Stimulated activated CD8-positive, alpha-beta memory T cell treated with anti-CD3 and anti-CD28 coated beads, Interleukin-15, amount 100 ng/mL, for 24 hours (primary cell): ENCODE data around the gene TMCC1.

Source experiments
- DNase-seq: peaks from one replicate; pipeline ENCODE4 v3.0.0-alpha.2; 2020; ENCODE audit warnings: low read depth

The TMCC1 gene

DNA sequence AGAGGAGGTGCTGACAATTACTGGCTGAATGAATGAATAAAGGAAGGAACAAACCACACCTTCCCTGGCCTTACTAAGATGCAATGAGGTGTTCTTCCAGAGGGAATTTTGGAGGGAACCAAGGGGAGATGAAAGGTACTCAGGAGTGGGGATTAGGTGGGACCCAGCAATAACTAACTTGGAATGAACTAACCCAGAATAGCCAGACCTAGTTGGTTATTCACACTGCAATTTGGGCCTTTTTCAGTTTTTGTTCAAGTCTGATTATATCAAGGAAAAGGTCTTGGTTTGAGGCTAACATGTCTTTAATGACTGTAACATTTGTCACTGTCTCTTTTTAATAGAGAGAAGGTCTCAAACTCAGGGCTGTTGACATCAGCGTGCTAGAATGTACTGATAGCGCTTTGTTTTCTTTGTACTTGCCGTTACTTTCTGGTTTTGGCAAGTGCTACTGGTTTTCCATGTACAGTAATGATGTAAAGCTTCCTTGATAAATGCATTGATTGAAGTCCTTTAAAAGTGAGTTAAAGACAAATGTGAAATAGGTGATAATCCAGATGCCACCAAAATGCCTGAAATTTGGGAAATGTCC lies 283.8 kb downstream of the TMCC1 start:
- DNase-seq, result no peak

DNA sequence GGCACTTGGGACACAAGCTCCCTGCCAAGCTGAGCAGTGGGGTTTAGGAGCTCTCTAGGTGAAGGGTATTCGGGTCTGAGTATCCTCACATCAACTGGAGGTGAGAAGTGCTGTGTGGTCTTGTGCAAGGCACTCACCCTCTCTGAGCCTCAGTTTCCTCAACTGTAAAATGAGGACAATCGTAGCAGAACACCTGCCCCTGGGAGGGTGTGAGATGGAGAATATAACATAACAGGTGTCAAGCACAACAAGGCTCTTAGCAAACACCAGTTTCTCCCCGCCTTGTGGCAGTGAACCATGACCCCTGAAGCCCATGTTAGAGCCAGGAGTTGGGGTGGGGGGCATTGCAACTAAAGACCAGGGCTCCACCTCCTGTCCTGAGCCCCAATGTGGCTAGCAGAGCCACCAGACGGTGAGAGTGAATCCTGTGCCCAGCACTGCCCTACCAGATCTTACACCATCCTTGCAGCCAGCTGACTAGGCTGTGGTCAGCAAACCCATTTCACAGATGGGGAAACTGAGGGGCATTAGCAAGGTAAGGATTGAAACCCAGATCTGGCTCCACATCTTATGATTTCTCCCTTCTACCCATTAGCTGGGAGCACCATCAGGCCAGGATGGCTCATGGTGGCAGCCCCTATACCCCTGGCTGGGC lies 284.4 kb downstream of the TMCC1 start:
- DNase-seq, result no peak

DNA sequence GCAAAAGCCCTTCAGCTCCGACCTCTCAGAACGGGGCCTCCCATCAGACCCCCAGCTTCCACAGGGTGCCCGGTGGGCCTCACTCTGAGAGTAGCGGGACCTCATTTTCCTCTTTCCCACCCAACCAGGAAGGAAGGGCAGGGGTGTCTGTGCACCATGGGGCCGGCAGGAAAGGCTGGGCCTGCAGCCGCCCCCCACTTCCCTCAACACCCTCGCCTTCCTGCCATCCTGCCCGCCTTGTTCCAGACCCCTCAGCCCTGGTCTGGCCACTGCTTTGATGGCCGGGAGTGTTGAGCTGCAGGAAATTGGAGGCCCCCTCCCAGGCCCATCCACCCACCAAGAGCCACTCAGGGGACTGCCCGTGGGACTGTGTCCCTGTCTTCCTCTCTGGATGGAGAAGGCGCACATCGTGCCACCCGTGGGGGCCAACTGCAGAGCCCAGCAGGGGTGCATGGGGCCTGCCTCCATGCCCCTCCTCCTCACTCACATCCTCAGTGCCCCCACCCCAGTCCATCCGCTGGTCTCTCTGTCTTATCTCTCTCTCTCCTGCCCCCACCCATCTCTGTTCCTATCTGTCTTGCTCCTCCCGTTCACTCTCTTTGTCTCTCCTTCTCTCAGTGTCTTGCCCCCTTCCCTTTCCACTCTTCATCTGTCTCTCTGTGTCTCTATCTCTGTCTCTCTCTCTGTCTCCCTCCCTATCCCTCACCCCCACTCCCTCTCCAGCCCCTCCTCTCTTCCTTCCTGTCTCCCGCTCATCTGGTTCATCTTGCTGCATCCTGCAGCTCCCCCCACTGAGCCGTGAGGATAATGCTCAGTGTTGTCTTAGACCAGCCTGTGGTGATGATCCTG lies 285.2 kb downstream of the TMCC1 start:
- DNase-seq, result no peak

DNA sequence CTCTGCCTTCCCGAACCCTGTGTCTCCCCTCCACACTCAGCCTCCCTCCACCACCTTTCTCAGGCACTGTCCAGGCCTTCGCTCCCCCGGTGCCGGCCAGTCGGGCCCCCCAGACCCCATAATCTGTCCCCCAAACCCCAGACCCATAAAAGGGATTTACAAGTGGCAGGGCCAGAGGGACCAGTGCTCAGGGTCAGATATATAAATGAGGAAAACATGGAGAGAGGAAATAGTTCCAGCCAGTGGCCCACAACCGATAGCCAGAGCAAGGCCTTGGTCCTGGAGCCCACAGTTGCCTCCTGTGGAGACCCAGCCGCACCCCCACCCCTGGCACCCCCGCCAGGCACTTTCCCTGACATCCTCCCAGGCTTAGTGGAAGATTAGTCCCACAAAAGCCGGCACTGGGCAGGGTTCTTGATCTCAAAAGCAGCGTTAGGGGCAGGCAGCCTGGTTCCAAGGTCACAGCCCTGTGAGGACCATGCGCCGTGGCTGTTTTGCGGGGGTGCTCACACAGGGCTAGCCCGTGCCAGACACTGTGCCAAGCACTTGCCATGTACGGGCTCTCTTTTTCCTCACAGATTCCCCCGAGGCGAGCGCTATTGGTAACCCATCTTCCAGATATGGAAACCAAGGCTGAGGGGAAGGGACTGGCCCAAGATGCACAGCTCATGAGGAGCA lies 286.0 kb downstream of the TMCC1 start:
- no peak for DNase-seq

DNA sequence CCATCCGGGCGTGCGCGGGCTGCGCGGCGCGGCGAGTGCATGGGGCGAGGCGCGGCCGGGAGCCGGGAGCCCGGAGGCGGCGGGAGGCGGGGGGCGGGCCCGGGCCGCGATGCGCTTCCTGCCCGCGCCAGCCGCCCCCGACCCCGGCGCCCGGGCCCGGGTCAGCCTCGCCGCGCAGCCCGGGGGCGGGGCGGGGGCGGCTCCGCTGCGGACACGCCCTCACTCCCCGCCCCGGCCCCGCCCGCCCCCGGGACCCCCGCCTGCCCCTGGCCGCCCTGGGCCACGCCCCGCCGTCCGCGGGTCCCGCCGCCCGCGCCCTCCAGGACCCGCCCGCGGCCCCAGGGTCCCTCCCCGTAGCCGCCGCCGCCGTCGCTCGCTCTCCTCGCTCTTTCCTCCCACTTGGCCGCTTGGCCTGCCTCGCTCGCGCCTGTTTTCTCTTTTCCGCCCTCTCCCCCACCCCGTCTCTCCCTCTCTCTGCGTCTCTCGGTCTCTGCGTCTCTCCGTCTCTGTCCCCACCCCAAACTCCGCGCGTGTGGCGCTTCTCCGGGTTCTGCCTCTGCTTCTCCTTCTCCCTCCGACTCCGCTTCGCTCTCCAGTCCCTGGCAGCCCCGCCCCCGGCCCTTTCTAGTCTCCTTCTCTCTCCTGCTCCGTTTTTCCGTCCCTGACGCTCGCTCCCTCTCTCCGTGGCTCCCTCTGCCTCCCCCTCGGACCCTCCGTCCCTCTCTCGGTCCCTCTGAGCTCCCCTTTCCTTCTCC lies 286.7 kb downstream of the TMCC1 start, which contains the start of gene PLXND1:
PLXND1 (minus strand) TSS at position 41 of the 755 bp plus-strand sequence; CDS start at position 4, 37 bp downstream.
- no peak for DNase-seq

DNA sequence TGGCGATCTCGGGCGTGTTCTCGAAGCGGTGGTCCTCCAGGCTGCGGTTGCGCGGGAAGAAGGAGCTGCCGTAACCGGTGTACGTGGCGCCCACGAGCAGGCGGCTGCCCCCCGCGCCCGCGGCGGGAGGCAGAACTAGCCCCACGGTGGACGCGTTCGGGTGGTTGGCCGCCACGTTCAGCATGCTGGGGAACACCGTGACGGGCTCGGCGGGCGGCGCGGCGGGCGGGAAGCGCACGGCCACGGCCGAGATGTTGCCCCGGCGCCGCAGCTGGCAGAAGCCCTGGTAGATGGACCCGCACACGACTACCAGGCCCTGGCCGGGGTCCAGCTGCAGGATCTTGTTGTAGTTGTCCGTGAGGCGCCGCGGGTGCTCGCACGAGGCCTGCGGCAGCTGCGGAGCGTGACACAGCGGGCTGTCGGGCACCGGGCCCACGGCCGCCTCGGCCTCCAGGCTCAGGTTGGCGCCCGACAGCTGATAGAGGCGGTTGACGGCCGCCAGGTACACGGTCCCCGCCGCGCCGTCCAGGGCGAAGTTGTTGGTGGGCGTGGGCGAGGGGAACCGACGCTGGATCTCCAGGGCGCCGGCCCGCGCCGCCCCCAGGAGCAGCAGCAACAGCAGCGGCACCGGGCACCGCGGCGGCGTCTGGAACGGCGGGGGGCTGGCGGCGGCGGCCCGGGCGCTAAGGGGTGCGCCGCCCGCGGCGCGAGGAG lies 287.4 kb downstream of the TMCC1 start:
- no peak for DNase-seq

DNA sequence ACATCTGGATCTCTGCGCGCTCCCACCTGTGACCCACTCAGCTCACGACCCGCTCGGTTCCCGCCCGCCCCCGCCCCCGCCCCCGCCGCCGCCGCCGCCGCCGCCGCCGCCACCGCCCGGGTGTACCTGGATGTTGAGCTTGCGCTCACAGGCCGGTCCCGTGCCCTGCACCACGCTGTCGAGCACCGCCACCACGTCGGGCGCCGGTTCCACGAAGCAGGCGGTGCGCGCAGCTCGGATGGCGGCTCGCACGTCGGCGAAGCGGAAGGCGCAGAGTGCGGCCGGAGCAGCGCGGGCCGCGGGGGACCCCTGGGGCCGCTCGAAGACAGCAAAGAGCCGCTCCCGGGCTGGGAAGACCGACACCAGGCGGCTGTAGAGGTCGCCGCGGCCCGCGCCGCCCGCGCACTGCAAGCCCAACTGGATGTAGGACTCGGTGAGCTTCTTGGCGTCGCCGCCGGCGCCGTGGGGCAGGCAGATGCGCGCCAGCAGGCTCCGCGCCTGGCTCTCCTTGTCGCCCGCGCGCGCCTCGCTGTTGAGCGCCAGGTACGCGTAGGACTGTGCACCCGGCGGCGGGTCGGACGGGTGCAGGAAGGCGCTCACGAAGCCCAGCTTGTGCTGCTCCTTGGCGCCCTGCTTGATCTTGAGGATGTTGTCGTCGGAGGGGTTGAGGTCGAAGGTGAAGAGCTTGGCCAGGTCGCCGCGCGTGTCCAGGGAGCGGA lies 288.1 kb downstream of the TMCC1 start:
- DNase-seq, result no peak

DNA sequence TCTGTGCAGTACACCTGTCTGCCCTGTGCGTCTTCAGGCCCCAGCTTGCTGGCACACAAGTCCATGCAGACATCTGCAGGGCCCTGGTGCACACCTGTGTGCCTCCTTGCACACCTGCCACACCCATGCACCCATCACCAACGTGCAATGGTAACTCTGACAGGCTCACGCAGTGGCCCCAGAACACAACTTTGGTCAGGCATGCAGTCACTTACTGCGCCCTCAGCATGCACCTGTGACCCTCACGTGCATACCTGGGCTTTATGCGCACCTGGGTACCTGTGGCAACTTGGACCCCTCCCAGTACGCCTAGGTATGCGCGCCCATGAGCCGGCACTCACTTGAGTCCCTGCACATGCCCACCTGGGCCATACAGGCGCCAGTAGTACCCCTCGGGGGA lies 288.7 kb downstream of the TMCC1 start:
- no peak for DNase-seq

DNA sequence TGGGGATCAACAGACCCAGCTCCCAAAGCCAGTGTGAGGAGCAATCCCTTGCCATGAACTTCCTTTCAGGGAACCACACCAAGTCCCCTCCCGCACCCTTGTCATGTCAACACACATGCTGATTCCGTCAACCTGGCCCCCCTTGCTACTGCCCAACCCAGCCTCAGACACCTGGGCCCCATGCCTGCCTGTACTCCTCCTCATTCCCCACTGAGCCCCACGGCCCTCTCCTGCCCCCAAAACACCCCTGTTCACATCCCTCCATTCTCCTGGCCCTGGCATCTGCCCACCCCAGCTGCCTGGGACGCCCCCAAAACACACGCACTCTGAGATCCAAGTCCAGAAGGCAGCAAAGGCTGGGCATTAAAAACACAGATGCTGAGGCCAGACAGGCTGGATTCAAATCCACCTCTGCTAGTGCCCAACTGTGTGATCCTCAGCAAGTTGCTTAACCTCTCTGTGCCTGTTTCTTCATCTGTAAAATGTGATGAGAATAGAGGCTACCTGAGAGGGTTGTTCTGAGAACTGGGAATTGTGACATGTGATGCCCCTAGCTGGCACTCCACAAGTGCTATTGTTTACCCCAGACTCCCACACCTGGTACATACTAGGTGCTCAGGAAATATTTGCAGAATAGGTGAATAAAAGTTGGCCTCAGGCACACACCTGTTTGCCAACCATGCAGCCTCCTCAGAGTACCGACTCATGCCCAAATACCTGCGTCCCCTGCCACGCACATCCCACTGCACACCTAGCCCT lies 289.3 kb downstream of the TMCC1 start:
- no peak for DNase-seq

DNA sequence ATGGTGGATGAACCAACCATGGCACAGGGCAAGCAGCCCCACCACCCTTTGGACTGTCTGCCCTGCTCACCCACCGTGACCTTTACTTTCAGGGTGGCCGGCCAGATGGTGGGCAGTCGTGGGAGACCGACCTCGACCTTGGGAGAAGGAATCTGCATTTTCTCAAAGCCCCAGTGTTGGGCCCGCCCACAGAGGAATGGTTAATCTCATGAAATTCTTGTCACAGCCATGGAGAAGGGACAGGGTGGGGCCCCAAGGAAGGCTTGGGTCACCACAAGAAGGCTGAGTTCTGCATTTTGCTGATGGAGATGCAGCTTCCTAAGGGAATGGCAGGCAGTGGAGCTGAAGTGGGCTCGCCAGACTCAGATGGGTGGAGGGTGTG lies 290.0 kb downstream of the TMCC1 start:
- DNase-seq, result no peak

DNA sequence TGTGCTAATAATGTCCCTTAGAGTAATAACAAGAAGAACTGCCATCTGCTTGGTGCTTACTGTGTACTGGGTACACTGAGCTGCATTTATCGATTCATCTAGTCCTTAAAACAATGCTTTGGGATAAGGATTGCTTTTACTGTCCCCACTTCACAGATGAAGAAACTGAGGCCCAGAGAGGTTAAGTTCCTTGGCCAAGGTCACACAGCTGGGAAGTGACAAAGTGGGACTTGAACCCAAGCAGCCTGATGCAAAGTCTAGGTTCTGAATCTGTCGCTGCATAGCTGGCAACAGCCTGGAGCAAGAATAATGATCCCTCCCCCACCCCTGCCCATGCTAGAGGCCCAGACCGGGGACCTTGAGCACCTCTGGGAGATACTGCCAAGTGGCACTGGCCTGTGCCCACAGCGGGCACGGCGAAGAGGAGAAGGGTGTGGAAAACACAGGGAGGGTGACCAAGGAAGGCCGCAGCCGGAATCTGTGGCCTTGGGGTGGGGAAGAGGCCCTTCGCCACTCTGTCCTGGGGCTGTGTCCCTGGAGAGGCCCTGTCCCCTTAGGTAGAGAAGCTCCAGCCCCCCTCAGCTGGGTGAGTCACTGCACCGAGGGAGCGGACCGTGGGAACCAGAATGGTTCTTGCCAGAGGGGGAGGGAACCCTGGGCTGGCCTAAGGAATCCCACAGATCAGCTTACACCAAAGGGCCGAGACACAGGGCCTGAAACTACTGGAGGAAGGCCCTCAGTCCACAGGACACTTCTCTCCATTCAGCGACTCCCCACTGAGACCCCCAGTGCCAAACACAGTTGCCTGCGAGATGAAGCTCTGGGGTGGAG lies 290.6 kb downstream of the TMCC1 start:
- DNase-seq, result no peak

DNA sequence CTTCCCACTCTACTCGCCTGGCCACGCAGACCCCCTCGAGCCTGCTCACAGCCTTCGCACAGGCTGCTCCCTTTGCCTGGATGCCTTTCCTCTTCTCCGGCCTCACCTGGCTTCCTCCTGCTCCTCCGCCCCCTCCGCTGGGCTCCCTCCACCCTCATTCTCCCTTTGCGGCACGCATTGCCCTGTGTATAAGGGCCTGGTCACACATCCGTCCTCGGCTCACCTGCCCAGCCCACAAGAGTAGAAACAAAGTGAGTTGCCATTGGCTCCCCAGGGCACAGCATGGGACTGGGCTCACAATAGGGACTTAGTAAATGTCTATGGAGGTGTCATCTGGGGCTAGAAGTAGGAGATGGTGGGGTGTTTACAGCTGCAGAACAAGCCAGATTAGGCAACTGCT lies 291.2 kb downstream of the TMCC1 start:
- no peak for DNase-seq

DNA sequence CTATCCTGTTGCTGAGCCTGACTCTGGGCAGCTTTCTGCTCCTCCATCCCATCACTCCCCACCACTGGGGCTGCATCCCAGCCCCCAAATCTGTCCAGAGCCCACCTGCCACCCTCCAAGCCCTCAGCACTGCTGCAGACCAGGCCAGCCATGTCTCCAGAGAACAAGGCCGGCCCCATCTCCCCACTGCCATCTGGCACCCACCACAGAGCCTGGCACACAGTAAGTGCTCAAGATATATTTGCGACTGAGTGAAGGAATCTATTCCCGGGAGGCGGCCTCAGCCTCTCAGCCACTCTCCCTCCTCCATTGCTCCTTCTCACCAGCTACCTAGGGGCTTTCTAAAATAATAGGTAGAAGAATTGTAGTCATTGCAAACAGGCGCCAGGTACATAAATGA lies 291.8 kb downstream of the TMCC1 start:
- no peak for DNase-seq

DNA sequence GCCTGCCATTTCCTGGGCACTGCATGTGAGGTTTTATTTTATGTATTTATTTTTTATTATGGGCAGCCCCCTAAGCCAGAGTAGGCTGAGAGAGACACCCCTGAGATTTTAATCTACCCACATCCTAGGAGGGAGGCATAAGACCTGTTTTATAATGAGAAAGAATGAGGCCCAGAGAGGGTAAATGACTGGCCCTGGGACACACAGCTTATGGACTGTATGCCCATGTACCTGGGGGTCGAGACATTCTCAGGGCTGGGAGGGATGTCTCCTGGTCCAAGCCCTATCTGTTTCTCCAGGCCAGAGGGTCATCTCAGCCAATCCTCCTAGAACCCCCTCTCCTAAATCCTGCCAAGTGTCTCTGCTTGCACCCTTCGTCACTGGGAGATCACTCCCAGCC lies 293.2 kb downstream of the TMCC1 start:
- DNase-seq, result no peak

DNA sequence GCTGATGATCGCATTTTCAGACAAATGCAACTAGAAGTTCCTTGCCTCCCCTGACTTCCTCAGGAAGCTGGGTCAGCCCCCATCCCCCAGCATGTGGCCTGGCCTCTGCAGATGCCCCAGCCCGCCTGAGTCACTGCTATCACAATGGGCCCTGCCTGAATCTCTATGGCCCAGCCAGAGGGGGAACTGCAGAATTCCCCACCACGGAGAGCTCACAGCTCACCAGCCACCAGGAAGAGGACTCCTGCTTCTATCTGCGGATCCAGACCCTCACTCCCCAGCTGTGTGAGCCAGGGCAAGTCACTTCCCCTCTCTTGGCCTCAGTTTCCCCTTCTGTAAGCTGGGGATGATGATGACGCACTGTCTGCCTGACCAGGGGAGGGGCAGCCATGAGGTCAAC lies 293.9 kb downstream of the TMCC1 start:
- no peak for DNase-seq

DNA sequence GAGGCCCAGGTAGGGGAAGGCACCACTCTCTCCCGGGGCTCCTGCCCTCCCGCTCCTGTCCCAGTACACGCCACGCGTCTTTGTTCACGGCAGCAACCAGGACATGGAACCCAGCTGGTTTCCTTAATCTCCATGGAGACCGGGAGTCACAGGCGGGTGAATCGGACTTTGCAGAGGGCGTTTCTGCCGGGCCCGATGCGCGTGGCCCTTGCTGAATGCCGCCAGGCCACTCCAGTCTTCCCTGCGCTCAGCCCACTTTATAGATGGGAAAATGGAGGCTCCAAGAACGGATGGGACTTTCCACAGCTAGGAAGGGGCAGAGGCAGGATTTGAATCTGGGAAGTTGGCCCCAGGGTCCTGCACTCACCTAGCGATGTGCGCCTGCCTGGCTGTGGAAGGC lies 294.4 kb downstream of the TMCC1 start:
- no peak for DNase-seq

DNA sequence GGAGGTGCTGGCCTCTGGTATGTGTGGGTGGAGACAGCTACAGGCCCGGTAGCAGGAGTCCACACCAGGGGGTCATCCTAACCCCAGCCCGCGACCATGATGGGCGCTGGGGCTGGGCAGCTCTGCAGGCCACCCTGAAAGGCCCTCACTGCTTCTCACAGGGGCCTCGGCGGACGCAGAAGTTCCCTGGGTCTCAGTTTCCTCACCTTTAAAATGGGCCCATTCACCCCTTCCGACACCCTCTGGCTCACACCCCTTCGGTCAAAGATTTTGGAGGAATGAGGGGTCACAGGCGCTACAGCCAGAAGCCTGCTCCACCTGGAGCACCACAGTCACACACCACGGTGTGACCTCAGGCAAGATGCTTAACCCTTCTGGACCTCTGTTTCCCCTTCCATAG lies 295.0 kb downstream of the TMCC1 start:
- DNase-seq, result no peak

DNA sequence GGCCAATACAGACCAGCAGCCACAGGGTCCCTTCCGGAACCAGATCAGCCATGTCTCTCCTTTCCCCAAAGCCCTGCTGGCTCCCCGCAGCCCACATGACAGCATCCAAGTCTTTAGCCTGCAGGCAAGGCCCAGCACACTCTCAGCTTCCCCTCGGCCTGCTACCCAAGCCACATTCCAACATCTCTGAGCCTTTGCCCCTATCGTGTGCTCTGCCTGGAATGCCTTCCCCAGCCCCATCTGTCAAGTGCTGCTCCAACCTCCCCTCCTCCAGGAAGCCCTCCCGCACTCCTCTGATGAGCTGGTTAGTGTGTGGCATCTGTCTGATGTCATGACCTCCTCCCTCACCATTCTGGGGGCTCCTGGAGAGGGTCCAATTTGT lies 295.5 kb downstream of the TMCC1 start:
- no peak for DNase-seq
